ENCODE measurements around the gene RASSF10. TPM values are rescaled to one million over a fixed set of nuclear protein-coding genes. Genes with fewer than 3 reads are reported as not detected.
A peak's percentile ranks its signal among the peaks of the same experiment; 100 is the strongest.

RASSF10 gene
- polyA plus RNA-seq, 2 of the 4 experiments (the other 2 are of a cell fraction) = 3.9 to 10.3 TPM

GRCh38 chr11:13015753-13016152, 6.6 kb downstream of the RASSF10 start:
- no peak overlapping the region for H3K4me2 ChIP-seq
- ATAC-seq (0 out of 6 replicates have a peak, but pooled peaks of 1 of the 2 experiments have one; percentile 64), FAIRE-seq (peak; percentile 65), DNase-seq (ENCODE audit: low read depth in 1 of 2, low spot score in 1 of 2) (no peak)
- CTCF ChIA-PET = interaction anchor here (1.0 to 2.2 kb wide), 6 partner anchors 16 to 950 kb away, joined by 3 to 16 read pairs (median 4); no protein-coding TSS in a partner anchor
- no peak overlapping the region for H3K4me3 ChIP-seq
- 0 out of 6 replicates have a peak overlapping the region, but pooled peaks of 1 of the 2 experiments have one; percentile 12 for H3K27ac ChIP-seq
- H3K4me1 ChIP-seq = peaks cover 35% of the 10 kb centered on the region
- TF ChIP-seq FOSB (CRISPR knock-in tag; IDR thresholded peaks at IDR 0.05) (no peak), SREBF2 (IDR thresholded peaks at IDR 0.05) (no peak), EHF (CRISPR knock-in tag; IDR thresholded peaks at IDR 0.05) (no peak), NFE2L2 (conservative IDR thresholded peaks at IDR 0.05; ENCODE audit: low read length) (no peak)
- POLR2A ChIA-PET = no interaction called here
- H3K9me3 ChIP-seq = no peaks in the 10 kb centered on the region
- 63% methylated on average over 6 of the region's 6 CpGs for WGBS (ENCODE audit: missing lambda C conversion rate)

GRCh38 chr11:13016415-13016814, 7.3 kb downstream of the RASSF10 start:
- Histone ChIP-seq H3K9me3 (no peaks in the 10 kb centered on the region), H3K27ac (0 out of 6 replicates have a peak overlapping the region, but pooled peaks of 1 of the 2 experiments have one; percentile 48), H3K4me2 (no peak overlapping the region), H3K4me1 (peaks cover 33% of the 10 kb centered on the region), H3K4me3 (no peak overlapping the region)
- ChIA-PET CTCF (interaction anchor here (0.6 to 2.2 kb wide), 9 partner anchors 10 to 950 kb away, joined by 3 to 16 read pairs (median 4); no protein-coding TSS in a partner anchor), POLR2A (no interaction called here)
- TF ChIP-seq CEBPB (IDR thresholded peaks at IDR 0.05) (no peak), RAD21 (conservative IDR thresholded peaks at IDR 0.05 in 1 of 2, IDR thresholded peaks at IDR 0.05 in 1 of 2) (peak; percentile 56 to 76; a peak in 4 of 5 replicates), SMC3 (IDR thresholded peaks at IDR 0.05) (peak; percentile 50; the same call in 2 of the 3 replicates), RFX5 (IDR thresholded peaks at IDR 0.05) (no peak), CTCF (IDR thresholded peaks at IDR 0.05) (peak; percentile 37)
- peak in 1 of 2 experiments; percentile 74; a peak in 2 of 6 replicates for ATAC-seq
- no peak for FAIRE-seq
- DNase-seq (ENCODE audit: low read depth in 1 of 2, low spot score in 1 of 2) = peak in 1 of 2 experiments; percentile 33

GRCh38 chr11:13019313-13019712, 10.2 kb downstream of the RASSF10 start:
- ChIA-PET CTCF (no interaction called here), POLR2A (no interaction called here)
- FAIRE-seq (no peak), DNase-seq (ENCODE audit: low read depth in 1 of 2, low spot score in 1 of 2) (no peak), ATAC-seq (no peak)
- Histone ChIP-seq H3K4me1 (peaks cover 7% of the 10 kb centered on the region), H3K4me3 (no peak overlapping the region), H3K4me2 (no peak overlapping the region), H3K9me3 (no peaks in the 10 kb centered on the region), H3K27ac (no peak overlapping the region)
- WGBS (ENCODE audit: missing lambda C conversion rate) = 83% methylated on average over 4 of the region's 4 CpGs
- TF ChIP-seq MAFK (IDR thresholded peaks at IDR 0.05; ENCODE audit: partially characterized antibody) (no peak), MAX (IDR thresholded peaks at IDR 0.05) (no peak), FOSL2 (IDR thresholded peaks at IDR 0.05) (no peak), FOSL2 (CRISPR knock-in tag; IDR thresholded peaks at IDR 0.05) (no peak), HEYL (CRISPR knock-in tag; IDR thresholded peaks at IDR 0.05) (no peak), CHD2 (IDR thresholded peaks at IDR 0.05; ENCODE audit: low read length, partially characterized antibody) (no peak), CBX2 (IDR thresholded peaks at IDR 0.05; ENCODE audit: borderline replicate concordance, low read depth) (no peak), REST (IDR thresholded peaks at IDR 0.05) (no peak), CEBPB (IDR thresholded peaks at IDR 0.05) (no peak), ATOH8 (CRISPR knock-in tag; IDR thresholded peaks at IDR 0.05; ENCODE audit: low read depth) (no peak), RFX5 (IDR thresholded peaks at IDR 0.05) (no peak), RCOR1 (IDR thresholded peaks at IDR 0.05; ENCODE audit: low read depth, low read length) (no peak), TFCP2L1 (CRISPR knock-in tag; IDR thresholded peaks at IDR 0.05) (no peak)

All from A549 (cell line).